Vagina (tissue), 2 donors: ENCODE measurements around the gene SF3B2. TPM values are rescaled to one million over a fixed set of nuclear protein-coding genes. Genes with fewer than 3 reads are reported as not detected.
"Not testable (repeated sequence)": the region's sequence is repeated elsewhere in the genome, so short reads cannot be mapped to it uniquely, and the experiment has no call there.

Experiments used
- DNase-seq, 2 donors: peaks; one replicate each; pipeline ENCODE4 v3.0.0-alpha.2; 2017; ENCODE audit errors: extremely low spot score in 2 of 2
- H3K27ac ChIP-seq: fragments of 200-600 bp; sonication (generic); one replicate; pipeline ENCODE4 v1.5.1; 2019
- H3K27me3 ChIP-seq: fragments of 200-600 bp; sonication (generic); one replicate; pipeline ENCODE4 v1.5.1; 2019
- H3K36me3 ChIP-seq, 2 donors: fragments of 200-600 bp; sonication (generic); one replicate each; pipeline ENCODE4 v1.5.1; 2017 to 2019
- H3K4me1 ChIP-seq: fragments of 200-600 bp; sonication (generic); one replicate; pipeline ENCODE4 v1.5.1; 2019
- H3K4me3 ChIP-seq, 2 donors: fragments of 200-600 bp; sonication (generic); 1 replicate in 1 of 2; 2 replicates in 1 of 2; pipeline ENCODE4 v1.5.1; 2016 to 2019
- H3K9me3 ChIP-seq: fragments of 200-600 bp; sonication (generic); one replicate; pipeline ENCODE4 v1.5.1; 2019
- POLR2A ChIP-seq, 2 donors: fragments of 450-650 bp; IDR thresholded peaks; one replicate each; pipeline ENCODE4 v1.6.1; 2017; ENCODE audit warnings: antibody characterized with exemption in 2 of 2, mild to moderate bottlenecking in 2 of 2, moderate library complexity in 2 of 2
- POLR2AphosphoS5 ChIP-seq, 2 donors: sonication (generic); formaldehyde crosslinking; IDR thresholded peaks; one replicate each; pipeline ENCODE4 v1.9.0; 2017; ENCODE audit warnings: antibody characterized with exemption in 2 of 2, mild to moderate bottlenecking in 2 of 2, low read depth in 1 of 2; ENCODE audit not compliant: insufficient read depth in 1 of 2
- intact Hi-C: fragments of 100-400 bp; cut with DNase I; formaldehyde crosslinking; loops from one replicate; pipeline ENCODE4 v1.15.1; 2023
- total RNA-seq: library from RNA; depleted of rRNA; stranded (reverse); fragments of >200 nt; gene quantifications from one replicate; pipeline ENCODE4 v1.2.3, GENCODE V29; 2016
- TF ChIP-seq, protein P1 (sequence below), 3 experiments: fragments of 450-650 bp in 2 of 3; fragments of 200-600 bp in 1 of 3; sonication (generic) in 1 of 3; IDR thresholded peaks; one replicate each; pipeline ENCODE4 v1.5.1; 2017 to 2019; ENCODE audit warnings: antibody characterized with exemption in 3 of 3, mild to moderate bottlenecking in 2 of 3, moderate library complexity in 2 of 3

SF3B2 gene
- total RNA-seq, 1 donor from 2014 or later, result 107 TPM

GRCh38 chr11:66083767-66084166, 31.6 kb downstream of the SF3B2 start:
- H3K9me3 ChIP-seq, result no peaks in the 10 kb centered on the region

GRCh38 chr11:66084821-66085475, 32.8 kb downstream of the SF3B2 start:
- H3K36me3 ChIP-seq, result no peaks in the 10 kb centered on the region
- no peak overlapping the region for H3K4me3 ChIP-seq
- intact Hi-C loops, result no loop called here
- TF ChIP-seq, protein P1, sequence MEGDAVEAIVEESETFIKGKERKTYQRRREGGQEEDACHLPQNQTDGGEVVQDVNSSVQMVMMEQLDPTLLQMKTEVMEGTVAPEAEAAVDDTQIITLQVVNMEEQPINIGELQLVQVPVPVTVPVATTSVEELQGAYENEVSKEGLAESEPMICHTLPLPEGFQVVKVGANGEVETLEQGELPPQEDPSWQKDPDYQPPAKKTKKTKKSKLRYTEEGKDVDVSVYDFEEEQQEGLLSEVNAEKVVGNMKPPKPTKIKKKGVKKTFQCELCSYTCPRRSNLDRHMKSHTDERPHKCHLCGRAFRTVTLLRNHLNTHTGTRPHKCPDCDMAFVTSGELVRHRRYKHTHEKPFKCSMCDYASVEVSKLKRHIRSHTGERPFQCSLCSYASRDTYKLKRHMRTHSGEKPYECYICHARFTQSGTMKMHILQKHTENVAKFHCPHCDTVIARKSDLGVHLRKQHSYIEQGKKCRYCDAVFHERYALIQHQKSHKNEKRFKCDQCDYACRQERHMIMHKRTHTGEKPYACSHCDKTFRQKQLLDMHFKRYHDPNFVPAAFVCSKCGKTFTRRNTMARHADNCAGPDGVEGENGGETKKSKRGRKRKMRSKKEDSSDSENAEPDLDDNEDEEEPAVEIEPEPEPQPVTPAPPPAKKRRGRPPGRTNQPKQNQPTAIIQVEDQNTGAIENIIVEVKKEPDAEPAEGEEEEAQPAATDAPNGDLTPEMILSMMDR (IDR thresholded peaks at IDR 0.05), result no peak
- TF ChIP-seq POLR2A (IDR thresholded peaks at IDR 0.05) (no peak), POLR2AphosphoS5 (IDR thresholded peaks at IDR 0.05; ENCODE audit: insufficient read depth in 1 of 2, low read depth in 1 of 2) (no peak)
- no peaks in the 10 kb centered on the region for H3K9me3 ChIP-seq
- H3K27ac ChIP-seq, result no peak overlapping the region
- H3K4me1 ChIP-seq, result peaks cover 54% of the 10 kb centered on the region
- no peak for DNase-seq
- no peaks in the 10 kb centered on the region for H3K27me3 ChIP-seq

More at GRCh38 chr11:66083767-66084166, 31.6 kb downstream of the SF3B2 start:
- no peaks in the 10 kb centered on the region for H3K36me3 ChIP-seq
- DNase-seq, result no peak
- H3K4me1 ChIP-seq, result peaks cover 63% of the 10 kb centered on the region
- no peak overlapping the region for H3K27ac ChIP-seq
- H3K27me3 ChIP-seq, result no peaks in the 10 kb centered on the region
- H3K4me3 ChIP-seq, result no peak overlapping the region
- TF ChIP-seq, protein P1 (IDR thresholded peaks at IDR 0.05), result no peak
- intact Hi-C loops, result no loop called here

GRCh38 chr11:66087148-66087908, 35.2 kb downstream of the SF3B2 start:
- no peak for TF ChIP-seq POLR2AphosphoS5 (IDR thresholded peaks at IDR 0.05; ENCODE audit: insufficient read depth in 1 of 2, low read depth in 1 of 2)
- no peak for TF ChIP-seq POLR2A (IDR thresholded peaks at IDR 0.05)
- TF ChIP-seq, protein P1 (IDR thresholded peaks at IDR 0.05), result no peak
- intact Hi-C loops, result no loop called here
- Histone ChIP-seq H3K9me3 (no peaks in the 10 kb centered on the region), H3K27ac (no peak overlapping the region), H3K36me3 (no peaks in the 10 kb centered on the region), H3K4me1 (peaks cover 37% of the 10 kb centered on the region), H3K27me3 (no peaks in the 10 kb centered on the region), H3K4me3 (no peak overlapping the region)
- DNase-seq, result no peak

GRCh38 chr11:66089067-66089466, 36.9 kb downstream of the SF3B2 start:
- DNase-seq, result no peak
- Histone ChIP-seq H3K36me3 (no peaks in the 10 kb centered on the region), H3K27me3 (no peaks in the 10 kb centered on the region), H3K4me3 (no peak overlapping the region), H3K27ac (no peak overlapping the region), H3K4me1 (peaks cover 19% of the 10 kb centered on the region), H3K9me3 (no peaks in the 10 kb centered on the region)
- TF ChIP-seq, protein P1 (IDR thresholded peaks at IDR 0.05), result no peak
- TF ChIP-seq POLR2AphosphoS5 (IDR thresholded peaks at IDR 0.05; ENCODE audit: insufficient read depth in 1 of 2, low read depth in 1 of 2) (no peak), POLR2A (IDR thresholded peaks at IDR 0.05) (no peak)
- intact Hi-C loops, result no loop called here

GRCh38 chr11:66090288-66090687, 38.1 kb downstream of the SF3B2 start:
- Histone ChIP-seq H3K27me3 (no peaks in the 10 kb centered on the region), H3K36me3 (no peaks in the 10 kb centered on the region)
- intact Hi-C loops, result no loop called here

GRCh38 chr11:66092125-66092524, 40.0 kb downstream of the SF3B2 start:
- H3K4me3 ChIP-seq, H3K9me3 ChIP-seq, H3K36me3 ChIP-seq, DNase-seq, H3K4me1 ChIP-seq, intact Hi-C loops, H3K27me3 ChIP-seq, H3K27ac ChIP-seq: not testable (repeated sequence)

More at GRCh38 chr11:66090288-66090687, 38.1 kb downstream of the SF3B2 start:
- no peaks in the 10 kb centered on the region for H3K9me3 ChIP-seq
- H3K4me1 ChIP-seq, result peaks cover 7% of the 10 kb centered on the region
- no peak overlapping the region for H3K27ac ChIP-seq
- TF ChIP-seq, protein P1 (IDR thresholded peaks at IDR 0.05), result no peak
- no peak for TF ChIP-seq POLR2A (IDR thresholded peaks at IDR 0.05)
- no peak for TF ChIP-seq POLR2AphosphoS5 (IDR thresholded peaks at IDR 0.05; ENCODE audit: insufficient read depth in 1 of 2, low read depth in 1 of 2)
- DNase-seq, result no peak
- no peak overlapping the region for H3K4me3 ChIP-seq

DNA sequence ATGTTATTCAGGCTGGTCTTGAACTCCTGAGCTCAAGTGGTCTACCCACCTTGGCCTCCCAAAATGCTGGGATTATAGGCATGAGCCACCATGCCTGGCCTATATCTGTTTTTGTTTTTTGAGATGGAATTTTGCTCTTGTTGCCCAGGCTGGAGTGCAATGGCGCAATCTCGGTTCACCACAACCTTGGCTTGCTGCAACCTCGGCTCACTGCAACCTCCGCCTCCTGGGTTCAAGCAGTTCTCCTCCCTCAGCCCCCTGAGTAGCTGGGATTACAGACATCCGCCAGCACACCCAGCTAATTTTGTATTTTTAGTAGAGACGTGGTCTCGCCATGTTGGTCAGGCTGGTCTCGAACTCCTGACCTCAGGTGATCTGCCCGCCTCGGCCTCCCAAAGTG, 47.6 kb downstream of the SF3B2 start:
- DNase-seq, H3K36me3 ChIP-seq, intact Hi-C loops, H3K27me3 ChIP-seq, H3K9me3 ChIP-seq, H3K4me3 ChIP-seq, H3K27ac ChIP-seq: not testable (repeated sequence)
- H3K4me1 ChIP-seq, result peaks cover 15% of the 10 kb centered on the region
